Measurements from ENCODE around the gene NRCAM. TPM values are rescaled to one million over a fixed set of nuclear protein-coding genes. Genes with fewer than 3 reads are reported as not detected.

The NRCAM gene
- total and polyA plus RNA-seq, 4 donors, result 0.17 to 3.2 (median 0.64) TPM

DNA sequence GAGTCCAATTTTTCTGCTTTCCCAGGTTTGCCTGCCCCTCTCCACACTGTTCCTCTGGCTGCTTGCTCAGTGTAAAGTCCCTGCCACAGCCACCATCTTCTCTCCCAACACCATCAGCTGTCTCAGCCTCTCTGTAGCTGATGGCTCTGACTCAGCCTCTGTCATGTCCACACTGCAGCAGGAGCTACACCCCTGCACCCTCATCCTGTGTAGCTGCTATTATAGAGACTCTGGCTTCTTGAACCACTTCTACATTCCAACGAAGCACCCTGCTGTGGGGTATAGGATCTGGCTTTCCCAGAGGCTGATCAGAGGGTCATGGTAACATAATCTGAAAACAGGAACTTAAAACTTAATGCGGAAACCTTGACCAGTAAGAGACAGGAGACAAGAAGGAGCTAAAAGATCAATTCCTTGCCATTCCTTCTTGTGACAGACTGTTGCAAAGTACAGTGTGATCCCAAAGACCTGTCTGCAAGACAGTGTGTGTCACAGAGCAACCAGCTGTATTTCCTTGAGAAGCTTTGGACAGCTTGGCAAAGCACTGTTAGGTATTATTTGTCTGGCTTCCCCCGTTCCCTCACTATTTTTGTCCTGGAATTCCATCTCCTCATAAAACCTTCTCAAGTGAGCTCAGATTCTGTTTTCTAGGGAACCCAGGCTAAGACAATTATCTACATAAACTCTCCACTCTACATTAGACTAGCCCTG, 42.3 kb downstream of the NRCAM start:
- Histone ChIP-seq H3K4me3 (ENCODE audit: low read depth in 1 of 3, low read length in 3 of 3) (no peak overlapping the region), H3K27ac (ENCODE audit: low read depth in 1 of 2, low read length in 2 of 2) (no peak overlapping the region), H3K4me1 (ENCODE audit: control insufficient read depth in 4 of 4, insufficient read depth in 4 of 4, low read length in 3 of 4) (no peaks in the 10 kb centered on the region), H3K36me3 (ENCODE audit: control insufficient read depth in 4 of 4, insufficient read depth in 3 of 4, low read depth in 1 of 4, low read length in 3 of 4) (no peaks in the 10 kb centered on the region), H3K27me3 (ENCODE audit: control insufficient read depth in 4 of 4, insufficient read depth in 4 of 4, low read length in 3 of 4) (no peaks in the 10 kb centered on the region), H3K9me3 (ENCODE audit: control insufficient read depth in 4 of 4, low read length in 3 of 4) (no peaks in the 10 kb centered on the region), H3K9ac (ENCODE audit: low read depth in 1 of 2, low read length in 2 of 2) (no peak overlapping the region)
- no peak for TF ChIP-seq RAD21 (IDR thresholded peaks at IDR 0.05)
- TF ChIP-seq, protein P1, sequence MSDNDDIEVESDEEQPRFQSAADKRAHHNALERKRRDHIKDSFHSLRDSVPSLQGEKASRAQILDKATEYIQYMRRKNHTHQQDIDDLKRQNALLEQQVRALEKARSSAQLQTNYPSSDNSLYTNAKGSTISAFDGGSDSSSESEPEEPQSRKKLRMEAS (IDR thresholded peaks at IDR 0.05), result no peak
- TF ChIP-seq HNF4G (IDR thresholded peaks at IDR 0.05), result no peak
- TF ChIP-seq, protein P2, sequence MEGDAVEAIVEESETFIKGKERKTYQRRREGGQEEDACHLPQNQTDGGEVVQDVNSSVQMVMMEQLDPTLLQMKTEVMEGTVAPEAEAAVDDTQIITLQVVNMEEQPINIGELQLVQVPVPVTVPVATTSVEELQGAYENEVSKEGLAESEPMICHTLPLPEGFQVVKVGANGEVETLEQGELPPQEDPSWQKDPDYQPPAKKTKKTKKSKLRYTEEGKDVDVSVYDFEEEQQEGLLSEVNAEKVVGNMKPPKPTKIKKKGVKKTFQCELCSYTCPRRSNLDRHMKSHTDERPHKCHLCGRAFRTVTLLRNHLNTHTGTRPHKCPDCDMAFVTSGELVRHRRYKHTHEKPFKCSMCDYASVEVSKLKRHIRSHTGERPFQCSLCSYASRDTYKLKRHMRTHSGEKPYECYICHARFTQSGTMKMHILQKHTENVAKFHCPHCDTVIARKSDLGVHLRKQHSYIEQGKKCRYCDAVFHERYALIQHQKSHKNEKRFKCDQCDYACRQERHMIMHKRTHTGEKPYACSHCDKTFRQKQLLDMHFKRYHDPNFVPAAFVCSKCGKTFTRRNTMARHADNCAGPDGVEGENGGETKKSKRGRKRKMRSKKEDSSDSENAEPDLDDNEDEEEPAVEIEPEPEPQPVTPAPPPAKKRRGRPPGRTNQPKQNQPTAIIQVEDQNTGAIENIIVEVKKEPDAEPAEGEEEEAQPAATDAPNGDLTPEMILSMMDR (IDR thresholded peaks at IDR 0.05; ENCODE audit: low read depth, low read length, missing input control), result no peak
- TF ChIP-seq, protein P3, sequence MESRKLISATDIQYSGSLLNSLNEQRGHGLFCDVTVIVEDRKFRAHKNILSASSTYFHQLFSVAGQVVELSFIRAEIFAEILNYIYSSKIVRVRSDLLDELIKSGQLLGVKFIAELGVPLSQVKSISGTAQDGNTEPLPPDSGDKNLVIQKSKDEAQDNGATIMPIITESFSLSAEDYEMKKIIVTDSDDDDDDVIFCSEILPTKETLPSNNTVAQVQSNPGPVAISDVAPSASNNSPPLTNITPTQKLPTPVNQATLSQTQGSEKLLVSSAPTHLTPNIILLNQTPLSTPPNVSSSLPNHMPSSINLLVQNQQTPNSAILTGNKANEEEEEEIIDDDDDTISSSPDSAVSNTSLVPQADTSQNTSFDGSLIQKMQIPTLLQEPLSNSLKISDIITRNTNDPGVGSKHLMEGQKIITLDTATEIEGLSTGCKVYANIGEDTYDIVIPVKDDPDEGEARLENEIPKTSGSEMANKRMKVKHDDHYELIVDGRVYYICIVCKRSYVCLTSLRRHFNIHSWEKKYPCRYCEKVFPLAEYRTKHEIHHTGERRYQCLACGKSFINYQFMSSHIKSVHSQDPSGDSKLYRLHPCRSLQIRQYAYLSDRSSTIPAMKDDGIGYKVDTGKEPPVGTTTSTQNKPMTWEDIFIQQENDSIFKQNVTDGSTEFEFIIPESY (IDR thresholded peaks at IDR 0.05), result no peak
- no peak for TF ChIP-seq RXRA (IDR thresholded peaks at IDR 0.05)
- no peak for TF ChIP-seq SP1 (IDR thresholded peaks at IDR 0.05)
- WGBS, result 81% methylated on average over 3 of the region's 3 CpGs
- no peak for DNase-seq (ENCODE audit: low spot score)

DNA sequence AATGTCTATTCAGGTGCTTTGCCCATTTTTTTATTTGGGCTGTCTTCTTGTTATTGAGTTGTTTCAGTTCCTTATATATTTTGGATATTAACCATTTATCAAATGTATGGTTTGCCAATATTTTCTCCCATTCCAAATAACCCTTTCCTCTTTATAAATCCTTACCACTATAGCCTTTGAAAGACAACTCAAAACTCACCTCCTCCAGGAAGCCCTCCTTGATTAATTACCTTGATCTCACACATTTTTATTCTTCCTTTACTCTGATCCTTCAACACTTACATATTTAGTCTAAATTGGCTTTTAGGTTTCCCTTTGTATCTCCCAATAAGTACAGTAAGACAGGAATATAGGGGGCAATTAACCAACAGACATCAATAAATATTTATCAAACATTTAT, 42.9 kb downstream of the NRCAM start:
- Histone ChIP-seq H3K9ac (ENCODE audit: low read depth in 1 of 2, low read length in 2 of 2) (no peak overlapping the region), H3K27me3 (ENCODE audit: control insufficient read depth in 4 of 4, insufficient read depth in 4 of 4, low read length in 3 of 4) (no peaks in the 10 kb centered on the region), H3K36me3 (ENCODE audit: control insufficient read depth in 4 of 4, insufficient read depth in 3 of 4, low read depth in 1 of 4, low read length in 3 of 4) (no peaks in the 10 kb centered on the region), H3K4me3 (ENCODE audit: low read depth in 1 of 3, low read length in 3 of 3) (no peak overlapping the region), H3K4me1 (ENCODE audit: control insufficient read depth in 4 of 4, insufficient read depth in 4 of 4, low read length in 3 of 4) (peaks cover 0 to under 1% (median 0%) of the 10 kb centered on the region in 4 donors), H3K27ac (ENCODE audit: low read depth in 1 of 2, low read length in 2 of 2) (no peak overlapping the region), H3K9me3 (ENCODE audit: control insufficient read depth in 4 of 4, low read length in 3 of 4) (no peaks in the 10 kb centered on the region)
- no peak for DNase-seq (ENCODE audit: low spot score)
- no peak for TF ChIP-seq HNF4G (IDR thresholded peaks at IDR 0.05)
- TF ChIP-seq YY1 (IDR thresholded peaks at IDR 0.05), result no peak
- TF ChIP-seq, protein P4, sequence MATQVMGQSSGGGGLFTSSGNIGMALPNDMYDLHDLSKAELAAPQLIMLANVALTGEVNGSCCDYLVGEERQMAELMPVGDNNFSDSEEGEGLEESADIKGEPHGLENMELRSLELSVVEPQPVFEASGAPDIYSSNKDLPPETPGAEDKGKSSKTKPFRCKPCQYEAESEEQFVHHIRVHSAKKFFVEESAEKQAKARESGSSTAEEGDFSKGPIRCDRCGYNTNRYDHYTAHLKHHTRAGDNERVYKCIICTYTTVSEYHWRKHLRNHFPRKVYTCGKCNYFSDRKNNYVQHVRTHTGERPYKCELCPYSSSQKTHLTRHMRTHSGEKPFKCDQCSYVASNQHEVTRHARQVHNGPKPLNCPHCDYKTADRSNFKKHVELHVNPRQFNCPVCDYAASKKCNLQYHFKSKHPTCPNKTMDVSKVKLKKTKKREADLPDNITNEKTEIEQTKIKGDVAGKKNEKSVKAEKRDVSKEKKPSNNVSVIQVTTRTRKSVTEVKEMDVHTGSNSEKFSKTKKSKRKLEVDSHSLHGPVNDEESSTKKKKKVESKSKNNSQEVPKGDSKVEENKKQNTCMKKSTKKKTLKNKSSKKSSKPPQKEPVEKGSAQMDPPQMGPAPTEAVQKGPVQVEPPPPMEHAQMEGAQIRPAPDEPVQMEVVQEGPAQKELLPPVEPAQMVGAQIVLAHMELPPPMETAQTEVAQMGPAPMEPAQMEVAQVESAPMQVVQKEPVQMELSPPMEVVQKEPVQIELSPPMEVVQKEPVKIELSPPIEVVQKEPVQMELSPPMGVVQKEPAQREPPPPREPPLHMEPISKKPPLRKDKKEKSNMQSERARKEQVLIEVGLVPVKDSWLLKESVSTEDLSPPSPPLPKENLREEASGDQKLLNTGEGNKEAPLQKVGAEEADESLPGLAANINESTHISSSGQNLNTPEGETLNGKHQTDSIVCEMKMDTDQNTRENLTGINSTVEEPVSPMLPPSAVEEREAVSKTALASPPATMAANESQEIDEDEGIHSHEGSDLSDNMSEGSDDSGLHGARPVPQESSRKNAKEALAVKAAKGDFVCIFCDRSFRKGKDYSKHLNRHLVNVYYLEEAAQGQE (IDR thresholded peaks at IDR 0.05), result no peak
- no peak for TF ChIP-seq EGR1 (IDR thresholded peaks at IDR 0.05; ENCODE audit: low read depth in 2 of 2)
- TF ChIP-seq FOXA2 (IDR thresholded peaks at IDR 0.05), result no peak
- TF ChIP-seq SP1 (IDR thresholded peaks at IDR 0.05), result no peak
- no peak for TF ChIP-seq JUND (IDR thresholded peaks at IDR 0.05)
- TF ChIP-seq FOXA1 (IDR thresholded peaks at IDR 0.05), result no peak
- no peak for TF ChIP-seq HNF4A (conservative IDR thresholded peaks at IDR 0.05)
- TF ChIP-seq, protein P3 (IDR thresholded peaks at IDR 0.05), result no peak
- no peak for TF ChIP-seq TAF1 (conservative IDR thresholded peaks at IDR 0.05)

Data from liver (tissue), 9 donors.